NOMO-1 treated with dmso at 0.1 percent for 144 hours (cell line): ENCODE measurements around the gene DYNC1I1.

Source experiments
- DNase-seq: peaks from one replicate; lab custom pipeline; 2025; ENCODE audit not compliant: unreplicated experiment; lab: John Stamatoyannopoulos, UW

DYNC1I1 gene

DNA sequence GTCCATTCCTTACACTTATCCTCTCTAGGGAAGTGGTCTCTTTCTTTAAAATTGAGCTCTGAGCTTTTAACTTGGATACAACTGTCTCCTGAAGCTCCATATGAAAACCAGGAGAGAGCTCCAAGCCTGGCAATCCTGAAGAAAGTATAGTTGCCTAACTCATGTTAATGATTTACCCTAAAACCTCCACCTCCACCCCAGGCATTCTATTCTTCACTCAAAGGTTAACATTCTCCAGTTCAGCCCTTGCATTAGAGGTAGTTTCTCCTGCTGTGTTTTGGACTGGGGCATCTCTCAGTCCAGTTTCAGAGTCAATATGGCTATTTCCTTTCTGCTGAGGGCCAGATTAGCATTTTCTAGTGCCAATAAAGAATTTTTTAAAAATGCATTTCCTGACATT, 354.0 kb downstream of the DYNC1I1 start:
- no peak for DNase-seq

GRCh38 chr7:96127746-96128145, 355.4 kb downstream of the DYNC1I1 start:
- no peak for DNase-seq

- DNase-seq: no peak
These were observed 359.2 kb downstream of the DYNC1I1 start for GRCh38 chr7:96131525-96131924.

DNA sequence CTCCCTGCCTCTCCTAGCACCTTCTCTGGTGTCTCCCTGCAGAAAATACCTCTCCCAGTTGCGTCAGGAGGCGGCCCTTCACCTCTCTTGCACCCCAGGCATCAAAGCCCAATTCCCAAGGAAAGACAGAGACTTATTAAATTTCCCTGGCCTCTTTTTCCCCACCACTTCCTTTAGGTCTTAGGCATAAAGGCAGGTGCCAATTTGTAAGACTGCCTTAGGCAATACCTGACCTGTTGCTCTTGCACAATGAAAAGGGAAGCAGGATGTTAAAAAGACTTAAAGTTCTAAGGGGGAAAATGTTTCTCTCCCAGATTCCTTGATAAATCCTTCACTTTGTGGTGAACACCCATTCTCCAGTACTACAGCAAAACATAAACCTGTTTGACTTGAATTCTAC, 362.9 kb downstream of the DYNC1I1 start:
- no peak for DNase-seq

GRCh38 chr7:96136600-96137239, 364.4 kb downstream of the DYNC1I1 start:
- DNase-seq: no peak

GRCh38 chr7:96143495-96144259, 371.3 kb downstream of the DYNC1I1 start:
- no peak for DNase-seq

GRCh38 chr7:96144260-96144526, 371.8 kb downstream of the DYNC1I1 start:
- DNase-seq: no peak
